GM21737 (cell line): ENCODE measurements around the gene MYMK.
"Not testable (repeated sequence)": the region's sequence is repeated elsewhere in the genome, so short reads cannot be mapped to it uniquely, and the experiment has no call there.

ENCODE experiments used
- ATAC-seq: cut with Tn5 transposase; IDR thresholded peaks from one replicate; pipeline ENCODE4 v1.9.1; 2021; ENCODE audit warnings: mild to moderate bottlenecking, moderate library complexity; ENCODE audit not compliant: unreplicated experiment

MYMK gene

GRCh38 chr9:133524679-133525228 lies at the start of gene MYMK:
MYMK (minus strand) TSS chr9:133524959; CDS start chr9:133524844, 115 bp downstream.
- no peak for ATAC-seq

GRCh38 chr9:133573791-133574515 lies 49.2 kb upstream of the MYMK start:
- no peak for ATAC-seq

- no peak for ATAC-seq
Measured at GRCh38 chr9:133572821-133573361, 48.1 kb upstream of the MYMK start.

- ATAC-seq: no peak
Measured at GRCh38 chr9:133571896-133572595, 47.3 kb upstream of the MYMK start.

- ATAC-seq: no peak
Measured at GRCh38 chr9:133571391-133571890, 46.7 kb upstream of the MYMK start.

- ATAC-seq: no peak
Measured at GRCh38 chr9:133570691-133571080, 45.9 kb upstream of the MYMK start.

GRCh38 chr9:133569891-133570690 lies 45.3 kb upstream of the MYMK start:
- no peak for ATAC-seq

- no peak for ATAC-seq
Measured at GRCh38 chr9:133569121-133569785, 44.5 kb upstream of the MYMK start.

GRCh38 chr9:133568186-133568585 lies 43.4 kb upstream of the MYMK start:
- ATAC-seq: no peak

- ATAC-seq: no peak
Measured at GRCh38 chr9:133566817-133567216, 42.1 kb upstream of the MYMK start.

GRCh38 chr9:133566382-133566781 lies 41.6 kb upstream of the MYMK start:
- no peak for ATAC-seq

GRCh38 chr9:133564451-133565116 lies 39.8 kb upstream of the MYMK start:
- no peak for ATAC-seq

- not testable (repeated sequence) for ATAC-seq
Measured at GRCh38 chr9:133563814-133564213, 39.1 kb upstream of the MYMK start.

- no peak for ATAC-seq
Measured at GRCh38 chr9:133563291-133563796, 38.6 kb upstream of the MYMK start.

- ATAC-seq: no peak
Measured at GRCh38 chr9:133562611-133563290, 38.0 kb upstream of the MYMK start.

GRCh38 chr9:133561976-133562554 lies 37.3 kb upstream of the MYMK start:
- no peak for ATAC-seq

- ATAC-seq: no peak
Measured at GRCh38 chr9:133560944-133561343, 36.2 kb upstream of the MYMK start.

- ATAC-seq: no peak
Measured at GRCh38 chr9:133560311-133560710, 35.6 kb upstream of the MYMK start.
